ENCODE measurements around the gene ADGB. TPM values are rescaled to one million over a fixed set of nuclear protein-coding genes. Genes with fewer than 3 reads are reported as not detected.

Gene ADGB
- total and polyA plus RNA-seq, 2 of the 13 experiments (the other 11 are each of a cell fraction or from before 2014, with no cell fraction given): not detected

GRCh38 chr6:146857180-146857979 is 258.6 kb downstream of the ADGB start (continued):
- TF ChIP-seq ZBTB14 (CRISPR knock-in tag; IDR thresholded peaks at IDR 0.05): peak; percentile 65
- TF ChIP-seq ADNP (CRISPR knock-in tag; IDR thresholded peaks at IDR 0.05): no peak
- no peak for TF ChIP-seq GMEB1 (CRISPR knock-in tag; IDR thresholded peaks at IDR 0.05; ENCODE audit: borderline replicate concordance)
- peak; percentile 80; the same call in 1 of the 2 replicates for TF ChIP-seq NFE2L1 (CRISPR knock-in tag; IDR thresholded peaks at IDR 0.05; ENCODE audit: borderline replicate concordance)
- peak; percentile 53; the same call in 1 of the 2 replicates for TF ChIP-seq MAFG (CRISPR knock-in tag; IDR thresholded peaks at IDR 0.05)
- no peak for TF ChIP-seq ZSCAN21 (CRISPR knock-in tag; IDR thresholded peaks at IDR 0.05; ENCODE audit: borderline replicate concordance)
- TF ChIP-seq ZUFSP (CRISPR knock-in tag; IDR thresholded peaks at IDR 0.05; ENCODE audit: borderline replicate concordance): no peak
- no peak for TF ChIP-seq ZNF326 (CRISPR knock-in tag; IDR thresholded peaks at IDR 0.05; ENCODE audit: borderline replicate concordance)
- TF ChIP-seq ZNF576 (CRISPR knock-in tag; IDR thresholded peaks at IDR 0.05): no peak
- no peak for TF ChIP-seq FOXC1 (CRISPR knock-in tag; IDR thresholded peaks at IDR 0.05; ENCODE audit: borderline replicate concordance)
- TF ChIP-seq HOMEZ (CRISPR knock-in tag; IDR thresholded peaks at IDR 0.05; ENCODE audit: low read depth): peak; percentile 59; the same call in 1 of the 2 replicates
- peak; percentile 83; the same call in 1 of the 2 replicates for TF ChIP-seq IKZF5 (CRISPR knock-in tag; IDR thresholded peaks at IDR 0.05)
- TF ChIP-seq AKAP8 (CRISPR knock-in tag; IDR thresholded peaks at IDR 0.05): no peak
- no peak for TF ChIP-seq ZFP36L2 (CRISPR knock-in tag; IDR thresholded peaks at IDR 0.05)
- TF ChIP-seq TFE3 (CRISPR knock-in tag; IDR thresholded peaks at IDR 0.05): no peak
- TF ChIP-seq ZNF564 (CRISPR knock-in tag; IDR thresholded peaks at IDR 0.05): peak; percentile 85

Data from HepG2 (cell line).